Activated T-helper 17 cell treated with anti-CD3 and anti-CD28 coated beads, Interleukin-2, amount 50 U/mL, for 72 hours (primary cell): ENCODE results near the gene RAD54L2. TPM values are rescaled to one million over a fixed set of nuclear protein-coding genes. Genes with fewer than 3 reads are reported as not detected.
"Not testable (repeated sequence)": the region's sequence is repeated elsewhere in the genome, so short reads cannot be mapped to it uniquely, and the experiment has no call there.

Experiments used
- ATAC-seq: fragments of 150-1000 bp; cut with Tn5 transposase; replicated peaks from 2 replicates; pipeline ENCODE4 v1.10.0; 2021; ENCODE audit warnings: mild to moderate bottlenecking, moderate library complexity
- H3K27ac Mint-ChIP-seq: one replicate; pipeline ENCODE4 v1.8.0; 2022; ENCODE audit warnings: mixed read lengths
- H3K27me3 Mint-ChIP-seq: one replicate; pipeline ENCODE4 v1.8.0; 2022; ENCODE audit warnings: mixed read lengths
- H3K36me3 Mint-ChIP-seq: one replicate; pipeline ENCODE4 v1.8.0; 2022; ENCODE audit warnings: low read depth, mild to moderate bottlenecking, mixed read lengths
- H3K4me1 Mint-ChIP-seq: one replicate; pipeline ENCODE4 v1.8.0; 2022; ENCODE audit warnings: mixed read lengths
- H3K4me3 Mint-ChIP-seq: one replicate; pipeline ENCODE4 v1.8.0; 2022; ENCODE audit warnings: mild to moderate bottlenecking, mixed read lengths
- H3K9me3 Mint-ChIP-seq: one replicate; pipeline ENCODE4 v1.8.0; 2022; ENCODE audit warnings: mixed read lengths
- total RNA-seq, 2 donors: library from RNA; stranded (reverse); gene quantifications; one replicate each; pipeline ENCODE4 v1.2.3, GENCODE V29; 2022

Gene RAD54L2
- total RNA-seq, 2 donors from 2014 or later: 15.3 to 26.8 TPM

GRCh38 chr3:51530485-51530884 is 8.0 kb upstream of the RAD54L2 start:
- Mint-ChIP-seq H3K36me3 (no peaks in the 10 kb centered on the region), H3K4me3 (no peak overlapping the region), H3K4me1 (no peaks in the 10 kb centered on the region), H3K27me3 (peaks cover 9% of the 10 kb centered on the region), H3K27ac (no peak overlapping the region), H3K9me3 (no peaks in the 10 kb centered on the region)
- ATAC-seq: no peak

GRCh38 chr3:51535146-51536019 is 3.1 kb upstream of the RAD54L2 start:
- H3K27me3 Mint-ChIP-seq: peaks cover 5% of the 10 kb centered on the region
- no peak overlapping the region for H3K4me3 Mint-ChIP-seq
- H3K9me3 Mint-ChIP-seq: no peaks in the 10 kb centered on the region
- ATAC-seq: no peak
- H3K27ac Mint-ChIP-seq: no peak overlapping the region
- peaks cover 17% of the 10 kb centered on the region for H3K4me1 Mint-ChIP-seq
- no peaks in the 10 kb centered on the region for H3K36me3 Mint-ChIP-seq

- not testable (repeated sequence) for H3K27me3 Mint-ChIP-seq, H3K9me3 Mint-ChIP-seq, H3K36me3 Mint-ChIP-seq, ATAC-seq
- peak overlapping the region; percentile 88 for H3K27ac Mint-ChIP-seq
- H3K4me3 Mint-ChIP-seq: peak overlapping the region; percentile 80
- peaks cover 21% of the 10 kb centered on the region for H3K4me1 Mint-ChIP-seq
These were observed 888 bp upstream of the RAD54L2 start for GRCh38 chr3:51537631-51538030.

GRCh38 chr3:51538115-51538458 is 432 bp upstream of the RAD54L2 start:
- Mint-ChIP-seq H3K9me3 (no peaks in the 10 kb centered on the region), H3K4me3 (peak overlapping the region; percentile 80), H3K27me3 (no peaks in the 10 kb centered on the region), H3K36me3 (peaks cover 14% of the 10 kb centered on the region), H3K4me1 (peaks cover 21% of the 10 kb centered on the region), H3K27ac (peak overlapping the region; percentile 88)
- ATAC-seq: no peak

GRCh38 chr3:51539291-51539941 is 897 bp downstream of the RAD54L2 start:
- Mint-ChIP-seq H3K27me3 (no peaks in the 10 kb centered on the region), H3K4me1 (peaks cover 21% of the 10 kb centered on the region), H3K9me3 (no peaks in the 10 kb centered on the region), H3K27ac (peak overlapping the region; percentile 89), H3K36me3 (peaks cover 27% of the 10 kb centered on the region), H3K4me3 (peak overlapping the region; percentile 80)
- peak; percentile 87 for ATAC-seq

- H3K4me1 Mint-ChIP-seq: peaks cover 16% of the 10 kb centered on the region
- H3K27me3 Mint-ChIP-seq, H3K4me3 Mint-ChIP-seq: not testable (repeated sequence)
These were observed 4.1 kb downstream of the RAD54L2 start for GRCh38 chr3:51542596-51542995.

GRCh38 chr3:51544011-51544775 is 5.7 kb downstream of the RAD54L2 start:
- Mint-ChIP-seq H3K36me3 (peaks cover 47% of the 10 kb centered on the region), H3K27ac (peak overlapping the region; percentile 66), H3K4me3 (no peak overlapping the region), H3K9me3 (no peaks in the 10 kb centered on the region), H3K4me1 (peaks cover 16% of the 10 kb centered on the region), H3K27me3 (no peaks in the 10 kb centered on the region)
- no peak for ATAC-seq

More at GRCh38 chr3:51542596-51542995, 4.1 kb downstream of the RAD54L2 start:
- ATAC-seq, H3K9me3 Mint-ChIP-seq, H3K27ac Mint-ChIP-seq: not testable (repeated sequence)
- peaks cover 38% of the 10 kb centered on the region for H3K36me3 Mint-ChIP-seq

- no peak for ATAC-seq
- no peak overlapping the region for H3K4me3 Mint-ChIP-seq
These were observed 8.8 kb downstream of the RAD54L2 start for GRCh38 chr3:51547274-51547673.

GRCh38 chr3:51549311-51549710 is 10.8 kb downstream of the RAD54L2 start:
- Mint-ChIP-seq H3K27ac (no peak overlapping the region), H3K4me3 (no peak overlapping the region), H3K4me1 (peaks cover 5% of the 10 kb centered on the region)

More at GRCh38 chr3:51547274-51547673, 8.8 kb downstream of the RAD54L2 start:
- Mint-ChIP-seq H3K9me3 (no peaks in the 10 kb centered on the region), H3K4me1 (peaks cover 5% of the 10 kb centered on the region), H3K36me3 (peaks cover 61% of the 10 kb centered on the region), H3K27ac (no peak overlapping the region), H3K27me3 (no peaks in the 10 kb centered on the region)

GRCh38 chr3:51550080-51550819 is 11.7 kb downstream of the RAD54L2 start:
- no peak overlapping the region for H3K4me3 Mint-ChIP-seq
- peak overlapping the region; percentile 22 for H3K27ac Mint-ChIP-seq
- peaks cover 5% of the 10 kb centered on the region for H3K4me1 Mint-ChIP-seq
- no peak for ATAC-seq
- H3K9me3 Mint-ChIP-seq: no peaks in the 10 kb centered on the region
- no peaks in the 10 kb centered on the region for H3K27me3 Mint-ChIP-seq
- peaks cover 48% of the 10 kb centered on the region for H3K36me3 Mint-ChIP-seq

More at GRCh38 chr3:51549311-51549710, 10.8 kb downstream of the RAD54L2 start:
- Mint-ChIP-seq H3K27me3 (no peaks in the 10 kb centered on the region), H3K36me3 (peaks cover 57% of the 10 kb centered on the region), H3K9me3 (no peaks in the 10 kb centered on the region)
- ATAC-seq: no peak

GRCh38 chr3:51557993-51558392 is 19.5 kb downstream of the RAD54L2 start:
- Mint-ChIP-seq H3K4me3 (no peak overlapping the region), H3K36me3 (peaks cover 45% of the 10 kb centered on the region), H3K4me1 (peaks cover 5% of the 10 kb centered on the region), H3K9me3 (no peaks in the 10 kb centered on the region), H3K27ac (no peak overlapping the region), H3K27me3 (no peaks in the 10 kb centered on the region)
- no peak for ATAC-seq

- Mint-ChIP-seq H3K27ac (no peak overlapping the region), H3K36me3 (peaks cover 36% of the 10 kb centered on the region), H3K4me3 (no peak overlapping the region), H3K4me1 (peaks cover 5% of the 10 kb centered on the region), H3K27me3 (no peaks in the 10 kb centered on the region), H3K9me3 (no peaks in the 10 kb centered on the region)
- ATAC-seq: no peak
These were observed 20.9 kb downstream of the RAD54L2 start for GRCh38 chr3:51559411-51559888.

- H3K4me1 Mint-ChIP-seq: peaks cover 5% of the 10 kb centered on the region
These were observed 21.4 kb downstream of the RAD54L2 start for GRCh38 chr3:51559961-51560360.

GRCh38 chr3:51562403-51562802 is 23.9 kb downstream of the RAD54L2 start:
- H3K9me3 Mint-ChIP-seq, ATAC-seq, H3K4me1 Mint-ChIP-seq, H3K27me3 Mint-ChIP-seq, H3K4me3 Mint-ChIP-seq: not testable (repeated sequence)
- peak overlapping the region; percentile 34 for H3K27ac Mint-ChIP-seq
- H3K36me3 Mint-ChIP-seq: peaks cover 38% of the 10 kb centered on the region

More at GRCh38 chr3:51559961-51560360, 21.4 kb downstream of the RAD54L2 start:
- no peak for ATAC-seq
- H3K27me3 Mint-ChIP-seq: no peaks in the 10 kb centered on the region
- H3K27ac Mint-ChIP-seq: no peak overlapping the region
- no peak overlapping the region for H3K4me3 Mint-ChIP-seq
- H3K36me3 Mint-ChIP-seq: peaks cover 36% of the 10 kb centered on the region
- no peaks in the 10 kb centered on the region for H3K9me3 Mint-ChIP-seq
